Measurements from ENCODE around the gene NFIX. TPM values are rescaled to one million over a fixed set of nuclear protein-coding genes. Genes with fewer than 3 reads are reported as not detected.

Gene NFIX
- total and polyA plus RNA-seq, 2 experiments from 2014 or later = 0.06 to 0.14 TPM

- TF ChIP-seq EZH2phosphoT487 (IDR thresholded peaks at IDR 0.05; ENCODE audit: unreplicated experiment) (no peak), JUNB (IDR thresholded peaks at IDR 0.05; ENCODE audit: unreplicated experiment) (no peak)
These were observed 92.0 kb downstream of the NFIX start (continued) for GRCh38 chr19:13087295-13087694.

- peaks cover 25% of the 10 kb centered on the region for H3K4me1 ChIP-seq (ENCODE audit: insufficient read depth)
- H3K27ac ChIP-seq (ENCODE audit: low read depth) = no peak overlapping the region
- H3K27me3 ChIP-seq (ENCODE audit: insufficient read depth) = peaks cover 12% of the 10 kb centered on the region
- no peak overlapping the region for H3K27ac Mint-ChIP-seq
- no peak overlapping the region for H3K4me3 Mint-ChIP-seq
- no peak overlapping the region for H3K4me3 ChIP-seq
- H3K4me1 Mint-ChIP-seq = peaks cover 33% of the 10 kb centered on the region
- H2AFZ ChIP-seq = no peak overlapping the region
- no peak for TF ChIP-seq ZNF114 (CRISPR knock-in tag; IDR thresholded peaks at IDR 0.05)
- no peak for TF ChIP-seq POLR2AphosphoS5 (IDR thresholded peaks at IDR 0.05; ENCODE audit: low read depth)
- TF ChIP-seq NANOG (IDR thresholded peaks at IDR 0.05; ENCODE audit: borderline replicate concordance) = no peak
- peaks cover 36% of the 10 kb centered on the region for H3K27me3 Mint-ChIP-seq (ENCODE audit: insufficient read depth, low read depth, poor library complexity)
- H3K9me3 Mint-ChIP-seq = no peaks in the 10 kb centered on the region; the same call in 2 of the 3 replicates
- no peak for ATAC-seq
- peak; percentile 32 for DNase-seq (ENCODE audit: low spot score)
- no peaks in the 10 kb centered on the region for H3K36me3 Mint-ChIP-seq (ENCODE audit: low read depth)
- no peak overlapping the region for H3K4me2 ChIP-seq
- H3K36me3 ChIP-seq (ENCODE audit: insufficient read depth) = no peaks in the 10 kb centered on the region
- H3F3A ChIP-seq (replicated peaks; ENCODE audit: low read depth) = peaks cover 11% of the 10 kb centered on the region; the same call in 1 of the 2 replicates
- no peaks in the 10 kb centered on the region for H3K79me2 ChIP-seq (replicated peaks; ENCODE audit: insufficient read depth)
- H4K20me1 ChIP-seq (replicated peaks; ENCODE audit: insufficient read depth) = no peaks in the 10 kb centered on the region
- H3K9me2 ChIP-seq (ENCODE audit: insufficient read depth) = no peaks in the 10 kb centered on the region
These were observed 92.7 kb downstream of the NFIX start for GRCh38 chr19:13087795-13088537.

- no peaks in the 10 kb centered on the region for H3K79me2 ChIP-seq (replicated peaks; ENCODE audit: insufficient read depth)
- no peak overlapping the region for H3K4me2 ChIP-seq
- Mint-ChIP-seq H3K36me3 (ENCODE audit: low read depth) (no peaks in the 10 kb centered on the region), H3K4me3 (no peak overlapping the region), H3K27ac (no peak overlapping the region), H3K27me3 (ENCODE audit: insufficient read depth, low read depth, poor library complexity) (peaks cover 36% of the 10 kb centered on the region), H3K4me1 (peaks cover 30% of the 10 kb centered on the region), H3K9me3 (no peaks in the 10 kb centered on the region; the same call in 2 of the 3 replicates)
- no peak overlapping the region for H2AFZ ChIP-seq
- no peaks in the 10 kb centered on the region for H3K9me2 ChIP-seq (ENCODE audit: insufficient read depth)
- no peaks in the 10 kb centered on the region for H4K20me1 ChIP-seq (replicated peaks; ENCODE audit: insufficient read depth)
- no peak for TF ChIP-seq ZNF462 (CRISPR knock-in tag; IDR thresholded peaks at IDR 0.05)
- TF ChIP-seq CTCF (conservative IDR thresholded peaks at IDR 0.05; ENCODE audit: low read depth in 2 of 2) = peak; percentile 44 to 66
- TF ChIP-seq NANOG (IDR thresholded peaks at IDR 0.05; ENCODE audit: borderline replicate concordance) = no peak
- no peaks in the 10 kb centered on the region for H3K36me3 ChIP-seq (ENCODE audit: insufficient read depth)
- ATAC-seq (peak; percentile 79), DNase-seq (ENCODE audit: low spot score) (peak; percentile 89)
- no peak overlapping the region for H3K27ac ChIP-seq (ENCODE audit: low read depth)
- peaks cover 9% of the 10 kb centered on the region; the same call in 1 of the 2 replicates for H3F3A ChIP-seq (replicated peaks; ENCODE audit: low read depth)
- peaks cover 23% of the 10 kb centered on the region for H3K27me3 ChIP-seq (ENCODE audit: insufficient read depth)
- H3K4me1 ChIP-seq (ENCODE audit: insufficient read depth) = peaks cover 25% of the 10 kb centered on the region
- H3K4me3 ChIP-seq = no peak overlapping the region
These were observed 94.0 kb downstream of the NFIX start for GRCh38 chr19:13089139-13089856.

Measured in GM23338 (cell line).